ENCODE data around the gene ADAM10. TPM values are rescaled to one million over a fixed set of nuclear protein-coding genes. Genes with fewer than 3 reads are reported as not detected.

The ADAM10 gene
- total RNA-seq, 1 experiment from 2014 or later: 159 TPM

GRCh38 chr15:58758141-58758540, 8.6 kb upstream of the ADAM10 start:
- no peaks in the 10 kb centered on the region for H3K9me3 ChIP-seq (ENCODE audit: control insufficient read depth, low read depth, low read length)
- no peak overlapping the region for H2AFZ ChIP-seq (ENCODE audit: low read length)
- no peaks in the 10 kb centered on the region for H3K79me1 ChIP-seq (ENCODE audit: insufficient read depth, low read depth, low read length, poor library complexity, severe bottlenecking)
- H3K14ac ChIP-seq (ENCODE audit: insufficient read depth, low read length): no peak overlapping the region
- no peak overlapping the region for H2BK12ac ChIP-seq (ENCODE audit: insufficient read length, low read depth, low read length)
- H3K18ac ChIP-seq (ENCODE audit: insufficient read length, low read depth, low read length): no peak overlapping the region
- no CpG with 5 or more reads among the region's 3 CpGs for WGBS (ENCODE audit: extremely low coverage, insufficient read length, low lambda C conversion rate)
- H3K27ac ChIP-seq (ENCODE audit: insufficient read length, low read depth, low read length): no peak overlapping the region
- Mint-ChIP-seq H3K9me3 (no peaks in the 10 kb centered on the region), H3K27ac (no peak overlapping the region), H3K27me3 (ENCODE audit: low read depth) (no peaks in the 10 kb centered on the region), H3K4me3 (no peak overlapping the region), H3K36me3 (ENCODE audit: insufficient read depth in 1 of 3, low read depth in 3 of 3) (no peaks in the 10 kb centered on the region), H3K4me1 (0 out of 4 replicates have a peak, but pooled peaks cover 0 to 6% of the 10 kb centered on the region in 2 experiments)
- H2BK15ac ChIP-seq (ENCODE audit: low read depth, low read length): no peak overlapping the region
- no peaks in the 10 kb centered on the region for H3K79me2 ChIP-seq (ENCODE audit: insufficient read depth, low read length)
- H4K91ac ChIP-seq (ENCODE audit: insufficient read length, low read depth, low read length): no peak overlapping the region
- no peak overlapping the region for H2BK5ac ChIP-seq (ENCODE audit: insufficient read length, low read length)
- no peak overlapping the region for H3K9ac ChIP-seq (ENCODE audit: extremely low read depth, insufficient read length, low read length)
- H2AK5ac ChIP-seq (ENCODE audit: insufficient read length, low read length): no peak overlapping the region
- no peak overlapping the region for H3K56ac ChIP-seq (ENCODE audit: insufficient read length, low read depth, low read length)
- no peaks in the 10 kb centered on the region for H3K23me2 ChIP-seq (ENCODE audit: insufficient read length, low read depth, low read length, poor library complexity, severe bottlenecking)
- H3K4ac ChIP-seq (ENCODE audit: low read depth, low read length): no peak overlapping the region
- no peak overlapping the region for H2BK20ac ChIP-seq (ENCODE audit: low read depth, low read length, poor library complexity, severe bottlenecking)
- no peak for DNase-seq
- no peak overlapping the region for H4K5ac ChIP-seq (ENCODE audit: insufficient read length, low read depth, low read length)
- no peak overlapping the region for H3K23ac ChIP-seq (ENCODE audit: insufficient read length, low read depth, low read length)
- H4K8ac ChIP-seq (replicated peaks; ENCODE audit: insufficient read length, low read depth, low read length): no peak overlapping the region
- H3T11ph ChIP-seq (ENCODE audit: low read length): no peak overlapping the region
- no peak for TF ChIP-seq CTCF (conservative IDR thresholded peaks at IDR 0.05)
- no peaks in the 10 kb centered on the region for H4K20me1 ChIP-seq (ENCODE audit: control insufficient read depth, insufficient read depth, insufficient read length)
- no peaks in the 10 kb centered on the region for H3K4me1 ChIP-seq (ENCODE audit: insufficient read depth, low read length)
- H3K27me3 ChIP-seq (ENCODE audit: insufficient read depth, low read length): no peaks in the 10 kb centered on the region
- H3K4me2 ChIP-seq (ENCODE audit: insufficient read depth, insufficient read length, low read length): no peak overlapping the region
- H2BK120ac ChIP-seq (ENCODE audit: low read depth, low read length, poor library complexity, severe bottlenecking): no peak overlapping the region

All from H9 (cell line).